Fibroblast of skin of abdomen (primary cell): ENCODE data around the gene GRK4. TPM values are rescaled to one million over a fixed set of nuclear protein-coding genes. Genes with fewer than 3 reads are reported as not detected.
"Not testable (repeated sequence)": the region's sequence is repeated elsewhere in the genome, so short reads cannot be mapped to it uniquely, and the experiment has no call there.

Source experiments
- DNase-seq: peaks from one replicate; pipeline ENCODE4 v3.0.0-alpha.2; 2013
- polyA plus RNA-seq, 2 experiments: library from polyadenylated mRNA; unstranded; fragments of 120-200 nt; gene quantifications; one replicate each; pipeline ENCODE4 v1.2.1, GENCODE V29; 2013; ENCODE audit not compliant: insufficient read length in 2 of 2

GRK4 gene
- 5.3 TPM for polyA plus RNA-seq (2013, experiment 1 of 2; ENCODE audit: insufficient read length)
- polyA plus RNA-seq (2013, experiment 2 of 2; ENCODE audit: insufficient read length), result 4.5 TPM

DNA sequence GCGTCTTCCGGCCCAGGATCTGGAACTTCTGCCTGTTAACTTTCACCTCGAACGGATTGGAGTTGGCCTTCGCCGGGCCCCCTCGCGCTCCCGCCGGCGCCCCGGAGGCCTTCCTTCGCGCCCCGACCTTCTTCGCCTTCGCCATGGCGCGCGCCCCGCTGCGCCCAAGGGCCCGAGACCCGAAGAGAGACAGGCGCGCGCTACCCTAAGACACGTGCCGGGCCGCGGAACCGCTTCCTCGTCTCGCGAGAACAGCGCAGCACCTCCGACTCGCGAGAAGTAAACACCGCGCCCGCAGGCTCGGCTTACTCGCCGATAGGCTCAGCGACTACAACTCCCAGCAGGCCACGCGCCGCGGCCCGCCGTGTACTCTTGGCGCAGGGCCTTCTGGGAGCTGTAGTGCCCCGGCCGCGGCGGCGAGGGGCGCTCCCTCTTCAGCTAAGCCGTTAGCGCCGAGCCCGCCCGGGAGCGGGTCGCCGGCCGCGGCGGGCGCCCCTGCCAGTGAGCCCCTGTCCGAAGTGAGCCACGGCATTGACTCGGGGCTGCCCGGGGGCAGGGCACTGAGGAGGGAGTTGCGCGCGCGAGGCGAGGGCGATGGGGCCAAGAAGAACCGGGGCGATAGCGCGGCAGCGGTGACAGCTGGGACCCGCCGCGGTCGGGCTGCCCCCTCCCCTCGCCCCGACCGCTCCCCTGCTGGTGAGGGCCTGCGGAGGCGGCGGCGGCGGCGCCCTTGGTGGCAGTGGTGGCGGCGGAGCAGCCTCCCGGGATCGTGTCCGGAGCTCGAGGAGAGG, at the start of gene GRK4, which contains the start of gene NOP14:
TSS of gene GRK4 (plus strand) at position 397 of the 791 bp plus-strand sequence. CDS start 500 bp downstream, outside the sequence.
TSS of gene NOP14 (minus strand) at position 232 of the 791 bp plus-strand sequence. CDS start at position 145, 87 bp downstream.
- peak; percentile 99 for DNase-seq

GRCh38 chr4:2914256-2915126, 48.9 kb upstream of the GRK4 start:
- DNase-seq, result no peak

DNA sequence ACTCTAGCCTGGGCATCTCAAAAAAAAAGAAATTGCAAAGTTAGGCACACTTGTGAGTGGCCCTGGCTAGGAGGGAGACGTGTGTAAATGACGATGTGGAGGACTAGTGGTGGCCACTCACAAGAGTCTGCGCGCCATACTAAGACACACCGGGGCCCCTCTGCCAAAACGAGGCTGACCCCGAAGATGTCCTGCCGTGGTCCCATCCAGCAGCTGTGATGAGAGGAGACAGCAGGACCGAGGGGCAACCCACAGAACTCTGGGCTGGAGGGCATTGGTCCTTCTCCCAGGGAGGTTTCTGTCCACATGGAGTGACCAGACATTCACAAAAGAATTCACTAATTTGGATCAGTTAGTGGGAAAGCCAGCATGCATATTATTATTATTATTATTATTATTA, 47.6 kb upstream of the GRK4 start:
- DNase-seq, result no peak

GRCh38 chr4:2916696-2917095, 46.7 kb upstream of the GRK4 start:
- not testable (repeated sequence) for DNase-seq

- not testable (repeated sequence) for DNase-seq
Observed at GRCh38 chr4:2918300-2918699, 45.1 kb upstream of the GRK4 start.

DNA sequence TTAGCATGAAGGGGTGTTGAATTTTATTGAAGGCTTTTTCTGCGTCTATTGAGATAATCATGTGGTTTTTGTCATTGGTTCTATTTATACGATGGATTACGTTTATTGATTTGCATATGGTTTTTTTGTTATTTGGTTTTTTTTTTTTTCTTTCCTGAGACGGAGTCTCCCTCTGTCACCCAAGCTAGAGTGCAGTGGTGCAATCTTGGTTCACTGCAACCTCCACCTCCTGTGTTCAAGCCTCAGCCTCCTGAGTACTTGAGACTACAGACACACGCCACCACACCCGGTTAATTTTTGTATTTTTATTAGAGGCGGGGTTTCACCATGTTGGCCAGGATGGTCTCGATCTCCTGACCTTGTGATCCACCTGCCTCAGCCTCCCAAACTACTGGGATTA, 44.7 kb upstream of the GRK4 start:
- DNase-seq, result not testable (repeated sequence)

- peak; percentile 58 for DNase-seq
Observed at GRCh38 chr4:2922453-2923101, 40.8 kb upstream of the GRK4 start.

GRCh38 chr4:2923141-2923551, 40.2 kb upstream of the GRK4 start:
- no peak for DNase-seq

DNA sequence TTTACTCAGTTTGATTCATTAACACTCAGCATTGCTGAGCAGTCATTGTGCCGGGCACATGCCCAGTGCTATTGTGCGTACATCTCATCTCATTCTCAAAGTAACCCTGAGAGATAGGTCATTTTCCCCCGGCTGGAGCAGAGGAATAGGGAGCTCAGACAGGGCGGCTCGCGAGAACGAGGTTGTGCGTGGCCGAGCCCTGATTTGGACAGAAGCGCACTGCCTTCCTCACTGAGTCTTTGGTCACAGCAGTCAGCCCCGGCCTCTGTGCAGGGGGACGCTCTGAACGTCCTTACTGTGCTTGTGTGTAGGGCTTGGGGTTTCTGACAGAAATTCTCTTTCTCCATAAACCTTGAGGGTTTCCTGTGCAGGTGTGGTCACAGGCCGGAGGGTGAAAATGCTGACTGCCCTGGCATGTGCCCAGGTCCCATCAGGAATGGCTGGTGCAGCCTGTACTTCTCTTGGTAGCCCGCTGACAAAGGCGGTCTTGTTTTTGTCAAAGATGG, 39.6 kb upstream of the GRK4 start:
- DNase-seq, result no peak

DNA sequence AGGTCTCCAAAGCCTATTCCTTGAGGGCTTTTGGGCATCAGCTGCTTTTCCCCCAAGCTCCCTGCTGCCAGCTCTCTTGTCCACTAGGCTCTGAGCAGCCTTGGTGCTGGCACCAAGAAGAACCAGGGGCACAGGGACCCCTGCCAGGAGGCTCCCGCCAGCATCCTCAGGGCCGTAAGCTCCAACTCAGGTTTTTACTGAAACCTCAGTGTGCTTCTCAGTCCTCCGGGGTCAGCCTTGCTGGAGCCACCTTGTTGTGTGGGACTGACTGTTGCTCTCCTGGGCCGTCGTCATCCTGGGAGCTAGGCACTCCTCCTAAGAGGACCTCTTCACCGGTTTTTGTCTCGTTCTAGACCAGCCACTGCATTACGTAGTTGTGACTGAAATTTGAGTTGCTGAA, 39.1 kb upstream of the GRK4 start:
- no peak for DNase-seq

- DNase-seq, result no peak
Observed at GRCh38 chr4:2924765-2925301, 38.5 kb upstream of the GRK4 start.

DNA sequence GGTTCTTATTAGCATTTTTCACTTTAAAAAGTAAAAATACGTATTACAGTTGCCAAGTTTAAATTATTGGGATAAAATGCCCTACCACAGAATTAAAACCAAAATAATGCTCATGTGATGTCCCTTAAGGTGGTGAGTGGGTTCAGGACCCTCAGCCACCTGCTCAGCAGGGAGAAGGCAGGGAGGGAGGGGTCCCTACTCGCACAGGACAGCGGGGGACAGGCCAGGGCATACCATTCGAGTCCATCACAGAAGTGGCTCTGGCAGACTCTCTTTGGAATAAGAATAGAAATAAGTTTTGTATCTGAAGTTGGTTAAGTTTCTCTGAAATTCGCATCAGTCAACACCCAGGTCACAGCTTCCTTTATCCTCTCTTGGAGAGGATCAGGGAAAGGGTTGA, 37.9 kb upstream of the GRK4 start:
- DNase-seq, result no peak

- DNase-seq, result no peak
Observed at GRCh38 chr4:2925931-2926860, 37.2 kb upstream of the GRK4 start.

DNA sequence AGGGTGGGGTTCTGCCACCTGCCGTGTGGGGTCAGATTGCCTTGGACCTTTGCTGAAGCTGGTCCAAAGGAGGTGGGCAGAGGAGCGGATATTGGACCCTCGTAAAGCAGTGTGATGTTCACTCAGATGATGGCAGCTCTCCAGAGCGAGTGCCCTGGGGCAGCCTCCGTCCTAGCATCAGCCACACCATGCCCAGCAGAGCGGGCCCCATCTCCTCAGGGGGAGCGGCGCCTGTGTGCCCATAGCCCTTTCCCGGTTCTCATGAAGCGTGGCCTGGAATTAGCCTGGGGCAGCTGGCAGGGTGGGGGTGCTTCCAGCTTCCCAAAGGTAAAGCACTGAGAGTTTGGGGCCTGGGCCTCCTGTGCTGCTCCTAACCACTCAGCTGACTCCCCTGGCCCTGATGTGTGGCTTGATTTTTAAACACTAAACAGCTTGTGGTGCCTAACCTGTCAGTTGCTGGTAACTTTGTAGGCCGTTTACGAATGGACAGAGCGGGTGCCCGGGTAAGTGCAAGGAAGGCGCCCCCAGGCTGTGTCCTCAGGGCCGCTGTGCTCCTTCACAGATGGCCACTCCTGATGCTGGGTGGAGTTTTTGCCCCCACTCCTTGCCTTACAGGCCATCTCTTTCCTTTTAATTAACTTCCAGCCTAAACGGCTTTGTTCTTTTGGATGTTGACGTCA, 36.2 kb upstream of the GRK4 start:
- no peak for DNase-seq

GRCh38 chr4:2927696-2928075, 35.7 kb upstream of the GRK4 start:
- no peak for DNase-seq

DNA sequence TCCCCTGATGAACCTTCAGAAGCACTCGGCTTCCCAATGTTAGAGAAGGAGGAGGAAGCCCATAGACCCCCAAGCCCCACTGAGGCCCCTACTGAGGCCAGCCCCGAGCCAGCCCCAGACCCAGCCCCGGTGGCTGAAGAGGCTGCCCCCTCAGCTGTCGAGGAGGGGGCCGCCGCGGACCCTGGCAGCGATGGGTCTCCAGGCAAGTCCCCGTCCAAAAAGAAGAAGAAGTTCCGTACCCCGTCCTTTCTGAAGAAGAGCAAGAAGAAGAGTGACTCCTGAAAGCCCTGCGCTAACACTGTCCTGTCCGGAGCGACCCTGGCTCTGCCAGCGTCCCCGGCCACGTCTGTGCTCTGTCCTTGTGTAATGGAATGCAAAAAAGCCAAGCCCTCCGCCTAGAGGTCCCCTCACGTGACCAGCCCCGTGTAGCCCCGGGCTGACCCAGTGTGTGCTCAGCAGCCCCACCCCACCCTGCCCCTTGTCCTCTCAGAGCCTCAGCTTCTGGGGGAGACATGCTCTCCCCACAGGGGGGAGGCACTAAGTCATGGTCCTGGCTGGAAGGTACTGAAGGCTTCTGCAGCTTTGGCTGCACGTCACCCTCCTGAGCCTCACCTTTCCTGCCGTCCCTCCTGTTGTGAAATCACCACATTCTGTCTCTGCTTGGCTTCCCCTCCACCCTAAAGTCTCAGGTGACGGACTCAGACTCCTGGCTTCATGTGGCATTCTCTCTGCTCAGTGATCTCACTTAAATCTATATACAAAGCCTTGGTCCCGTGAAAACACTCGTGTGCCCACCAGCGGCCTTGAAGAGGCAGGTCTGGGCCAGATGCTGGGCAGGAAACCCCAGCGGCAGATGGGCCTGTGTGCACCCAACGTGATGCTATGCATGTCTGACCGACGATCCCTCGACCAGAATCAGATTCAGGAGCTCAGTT, 34.9 kb upstream of the GRK4 start:
- DNase-seq, result no peak

DNA sequence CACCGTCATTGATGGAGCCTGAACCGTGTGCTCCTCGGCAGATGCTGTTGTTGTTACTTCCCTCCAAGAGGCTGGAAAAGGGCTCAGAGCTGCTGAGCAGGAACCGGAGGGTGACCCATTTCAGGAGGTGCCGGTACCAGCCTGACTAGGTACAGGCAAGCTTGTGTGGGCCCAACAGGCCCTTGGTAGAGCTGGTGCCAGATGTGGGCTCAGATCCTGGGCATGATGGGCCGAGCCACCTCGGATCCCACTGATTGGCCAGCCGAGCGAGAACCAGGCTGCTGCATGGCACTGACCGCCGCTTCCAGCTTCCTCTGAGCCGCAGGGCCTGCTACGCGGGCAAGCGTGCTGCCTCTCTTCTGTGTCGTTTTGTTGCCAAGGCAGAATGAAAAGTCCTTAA, 33.9 kb upstream of the GRK4 start:
- no peak for DNase-seq

GRCh38 chr4:2930135-2930757, 33.1 kb upstream of the GRK4 start:
- DNase-seq, result no peak
